GM12872 (cell line): ENCODE measurements around the gene RAB11FIP4.

Source experiments
- CTCF ChIP-seq: IDR thresholded peaks from 3 replicates; pipeline ENCODE4 v1.5.1; 2011; ENCODE audit warnings: low read depth, mild to moderate bottlenecking, low read length, moderate library complexity; ENCODE audit not compliant: insufficient read depth

RAB11FIP4 gene

GRCh38 chr17:31452561-31453110 is 61.2 kb downstream of the RAB11FIP4 start:
- no peak for TF ChIP-seq CTCF

- TF ChIP-seq CTCF = no peak
These were observed 62.4 kb downstream of the RAB11FIP4 start for GRCh38 chr17:31453896-31454295.

- no peak for TF ChIP-seq CTCF
These were observed 65.3 kb downstream of the RAB11FIP4 start for GRCh38 chr17:31456814-31457213.

- TF ChIP-seq CTCF = no peak
These were observed 66.1 kb downstream of the RAB11FIP4 start for GRCh38 chr17:31457391-31458234.

- TF ChIP-seq CTCF = no peak
These were observed 67.4 kb downstream of the RAB11FIP4 start for GRCh38 chr17:31458829-31459228.

- TF ChIP-seq CTCF = no peak
These were observed 68.2 kb downstream of the RAB11FIP4 start for GRCh38 chr17:31459716-31460115.

- no peak for TF ChIP-seq CTCF
These were observed 68.8 kb downstream of the RAB11FIP4 start for GRCh38 chr17:31460226-31460721.
